ENCODE measurements around the gene KRT27.

DNA sequence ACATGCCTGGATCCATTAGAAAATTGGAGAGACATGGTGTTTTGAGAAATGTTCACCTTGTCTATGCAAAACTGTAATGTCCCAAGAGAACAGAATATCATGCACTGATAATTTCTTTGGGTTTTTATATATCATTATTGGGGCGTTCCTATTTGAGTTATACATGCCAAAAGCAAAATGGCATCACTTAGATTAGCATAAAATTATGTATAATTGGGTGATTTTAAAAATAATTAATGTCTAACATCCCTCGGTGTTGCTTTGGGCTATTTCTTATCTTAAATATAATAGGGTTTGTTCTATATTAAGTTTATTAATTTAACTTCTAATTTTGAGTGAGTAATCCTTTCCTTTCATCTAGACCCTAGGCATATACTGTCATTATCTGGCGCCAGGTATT, 17.5 kb upstream of the KRT27 start, which contains the start of gene KRT28:
- TF ChIP-seq, protein P1, sequence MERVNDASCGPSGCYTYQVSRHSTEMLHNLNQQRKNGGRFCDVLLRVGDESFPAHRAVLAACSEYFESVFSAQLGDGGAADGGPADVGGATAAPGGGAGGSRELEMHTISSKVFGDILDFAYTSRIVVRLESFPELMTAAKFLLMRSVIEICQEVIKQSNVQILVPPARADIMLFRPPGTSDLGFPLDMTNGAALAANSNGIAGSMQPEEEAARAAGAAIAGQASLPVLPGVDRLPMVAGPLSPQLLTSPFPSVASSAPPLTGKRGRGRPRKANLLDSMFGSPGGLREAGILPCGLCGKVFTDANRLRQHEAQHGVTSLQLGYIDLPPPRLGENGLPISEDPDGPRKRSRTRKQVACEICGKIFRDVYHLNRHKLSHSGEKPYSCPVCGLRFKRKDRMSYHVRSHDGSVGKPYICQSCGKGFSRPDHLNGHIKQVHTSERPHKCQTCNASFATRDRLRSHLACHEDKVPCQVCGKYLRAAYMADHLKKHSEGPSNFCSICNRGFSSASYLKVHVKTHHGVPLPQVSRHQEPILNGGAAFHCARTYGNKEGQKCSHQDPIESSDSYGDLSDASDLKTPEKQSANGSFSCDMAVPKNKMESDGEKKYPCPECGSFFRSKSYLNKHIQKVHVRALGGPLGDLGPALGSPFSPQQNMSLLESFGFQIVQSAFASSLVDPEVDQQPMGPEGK (CRISPR knock-in tag; IDR thresholded peaks at IDR 0.05; ENCODE audit: borderline replicate concordance) = no peak
- TF ChIP-seq ZNF70 (CRISPR knock-in tag; IDR thresholded peaks at IDR 0.05) (no peak), ARNTL (CRISPR knock-in tag; IDR thresholded peaks at IDR 0.05; ENCODE audit: borderline replicate concordance, low read depth) (no peak), OSR1 (CRISPR knock-in tag; IDR thresholded peaks at IDR 0.05) (no peak), RARB (CRISPR knock-in tag; IDR thresholded peaks at IDR 0.05) (no peak), GLIS3 (CRISPR knock-in tag; IDR thresholded peaks at IDR 0.05) (no peak), ZFP30 (CRISPR knock-in tag; IDR thresholded peaks at IDR 0.05) (no peak), TCF4 (CRISPR knock-in tag; IDR thresholded peaks at IDR 0.05; ENCODE audit: borderline replicate concordance) (no peak), ISL1 (CRISPR knock-in tag; IDR thresholded peaks at IDR 0.05) (no peak), BACH2 (CRISPR knock-in tag; IDR thresholded peaks at IDR 0.05; ENCODE audit: borderline replicate concordance) (no peak), ZC3H10 (CRISPR knock-in tag; IDR thresholded peaks at IDR 0.05) (no peak)
- TF ChIP-seq, protein P2, sequence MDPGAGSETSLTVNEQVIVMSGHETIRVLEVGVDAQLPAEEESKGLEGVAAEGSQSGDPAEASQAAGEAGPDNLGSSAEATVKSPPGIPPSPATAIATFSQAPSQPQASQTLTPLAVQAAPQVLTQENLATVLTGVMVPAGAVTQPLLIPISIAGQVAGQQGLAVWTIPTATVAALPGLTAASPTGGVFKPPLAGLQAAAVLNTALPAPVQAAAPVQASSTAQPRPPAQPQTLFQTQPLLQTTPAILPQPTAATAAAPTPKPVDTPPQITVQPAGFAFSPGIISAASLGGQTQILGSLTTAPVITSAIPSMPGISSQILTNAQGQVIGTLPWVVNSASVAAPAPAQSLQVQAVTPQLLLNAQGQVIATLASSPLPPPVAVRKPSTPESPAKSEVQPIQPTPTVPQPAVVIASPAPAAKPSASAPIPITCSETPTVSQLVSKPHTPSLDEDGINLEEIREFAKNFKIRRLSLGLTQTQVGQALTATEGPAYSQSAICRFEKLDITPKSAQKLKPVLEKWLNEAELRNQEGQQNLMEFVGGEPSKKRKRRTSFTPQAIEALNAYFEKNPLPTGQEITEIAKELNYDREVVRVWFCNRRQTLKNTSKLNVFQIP (CRISPR knock-in tag; IDR thresholded peaks at IDR 0.05; ENCODE audit: borderline replicate concordance, low read depth) = no peak
